Fibroblast of skin of back (primary cell): ENCODE results near the gene LSM10. TPM values are rescaled to one million over a fixed set of nuclear protein-coding genes. Genes with fewer than 3 reads are reported as not detected.

Experiments
- DNase-seq: peaks from one replicate; pipeline ENCODE4 v3.0.0-alpha.2; 2013
- polyA plus RNA-seq, 2 experiments: library from polyadenylated mRNA; unstranded; fragments of 120-200 nt; gene quantifications; one replicate each; pipeline ENCODE4 v1.2.1, GENCODE V29; 2013; ENCODE audit not compliant: insufficient read length in 2 of 2

The LSM10 gene
- polyA plus RNA-seq (2013, experiment 1 of 2; ENCODE audit: insufficient read length) = 42.7 TPM
- polyA plus RNA-seq (2013, experiment 2 of 2; ENCODE audit: insufficient read length) = 26.2 TPM

DNA sequence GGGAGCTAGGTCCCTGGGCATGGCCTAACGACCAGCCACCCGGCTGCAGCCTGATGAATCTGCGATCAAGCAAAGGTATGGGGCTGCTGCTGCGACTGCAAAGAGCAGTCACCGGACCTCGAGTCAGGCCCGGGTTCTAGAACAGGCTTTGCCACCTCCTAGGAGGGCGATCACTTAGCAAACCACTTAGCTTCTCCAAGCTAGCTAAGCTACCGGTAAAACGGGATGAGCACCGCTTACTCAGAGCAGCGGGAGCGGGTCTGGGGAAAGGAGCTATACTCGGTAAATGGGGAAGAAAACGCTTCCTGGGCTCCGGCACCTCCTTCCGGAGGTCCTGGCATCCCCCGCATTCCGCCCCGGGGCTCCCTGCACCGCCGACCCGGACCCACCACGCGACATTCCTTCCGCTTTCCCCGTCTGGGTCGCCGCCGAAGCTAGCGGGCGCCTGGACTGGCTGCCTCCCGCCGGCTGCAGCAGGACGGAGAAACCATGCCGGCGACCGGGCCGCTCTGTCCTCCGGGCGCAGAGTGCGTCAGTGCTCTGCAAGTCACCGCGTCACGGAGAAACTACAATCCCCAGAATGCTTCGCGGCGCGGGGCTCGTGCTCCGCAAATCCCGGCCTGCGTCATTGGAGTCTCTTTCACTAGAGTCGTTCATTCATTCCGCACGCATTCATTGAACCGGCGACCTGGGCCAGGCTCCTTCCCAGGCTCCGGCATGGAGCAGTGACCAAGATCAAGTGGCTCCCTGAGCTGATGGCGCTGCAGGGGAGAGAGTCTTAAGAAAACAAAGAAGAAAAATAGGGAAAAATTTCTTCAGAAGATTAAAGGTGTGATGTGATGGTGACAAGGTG lies at the start of gene LSM10:
Gene LSM10, minus strand, starts transcription at position 531 of the 853 bp plus-strand sequence. CDS start 3,779 bp downstream, outside the sequence.
- peak; percentile 95 for DNase-seq

DNA sequence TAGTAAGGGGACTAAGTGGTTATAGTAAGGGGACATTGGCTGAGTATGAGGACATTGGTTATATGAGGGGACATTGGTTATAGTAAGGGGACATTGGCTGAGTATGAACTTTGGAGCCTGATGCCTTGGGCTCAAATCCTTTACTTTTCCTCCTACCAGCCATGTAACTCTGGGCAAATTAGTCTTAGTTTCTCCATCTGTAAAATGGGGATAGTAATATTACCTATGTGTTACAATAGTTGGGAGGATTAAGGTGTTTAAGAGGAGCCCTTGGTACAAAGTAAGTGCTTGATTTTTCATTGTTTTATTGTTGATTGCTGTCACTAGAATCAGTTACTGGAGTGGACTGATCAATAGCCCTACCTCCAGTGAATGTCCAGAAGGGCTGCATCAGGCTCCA lies 49.7 kb upstream of the LSM10 start:
- no peak for DNase-seq

DNA sequence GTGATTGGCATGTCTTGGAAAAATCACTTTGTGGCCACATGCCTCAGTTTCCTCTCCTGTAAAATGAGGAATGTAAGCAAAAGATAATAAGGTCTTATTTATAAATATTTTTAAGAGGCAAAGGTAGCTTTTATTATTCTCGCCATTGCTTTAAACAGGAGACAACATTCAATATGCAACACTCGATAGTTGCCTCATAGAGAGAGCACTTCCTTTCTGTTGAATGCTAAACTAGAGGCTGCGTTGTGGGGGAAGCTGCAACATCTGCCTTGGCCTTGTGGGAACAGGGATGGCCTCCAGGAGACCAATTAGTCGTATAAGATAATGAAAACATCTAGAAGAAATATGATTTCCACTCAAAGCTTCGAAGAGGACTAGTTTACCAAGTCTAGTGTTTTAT lies 49.0 kb upstream of the LSM10 start:
- no peak for DNase-seq

DNA sequence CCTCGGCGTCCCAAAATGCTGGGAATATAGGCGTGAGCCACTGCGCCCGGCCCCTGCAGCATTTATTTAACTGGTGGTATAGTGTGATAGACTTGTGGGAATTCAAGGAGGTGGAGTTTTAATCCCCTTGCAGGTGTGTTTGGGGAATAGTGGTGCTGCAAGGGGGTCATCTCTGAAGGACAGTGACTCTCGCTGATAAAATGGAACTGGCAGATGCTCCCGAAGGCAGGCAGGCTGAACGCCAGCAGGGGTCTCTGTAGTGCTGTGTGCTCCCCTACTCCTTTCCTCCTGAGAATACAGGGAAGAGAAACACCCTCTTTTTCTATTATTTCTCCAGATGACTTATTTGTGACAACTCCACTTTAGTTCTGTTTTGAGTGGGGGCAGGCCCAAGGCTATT lies 48.6 kb upstream of the LSM10 start:
- DNase-seq = no peak

DNA sequence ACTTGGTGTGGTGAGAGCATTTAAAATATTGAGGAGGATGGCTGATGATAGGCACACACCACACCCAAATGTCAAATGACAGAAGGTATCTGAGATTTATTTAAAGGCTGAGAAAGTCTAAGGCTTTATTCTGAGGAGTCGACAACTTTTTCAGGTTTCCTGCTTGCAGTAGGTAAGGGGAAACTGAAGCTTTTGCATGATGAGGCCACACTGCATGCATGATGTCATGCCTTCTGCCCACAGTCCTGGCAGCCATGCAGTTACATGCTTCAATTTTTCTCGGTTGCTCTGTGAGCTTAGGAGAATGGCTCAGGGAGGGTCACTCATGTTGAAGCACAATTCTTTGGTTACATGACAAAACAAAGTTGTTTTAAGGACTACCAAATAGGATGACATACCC lies 45.6 kb upstream of the LSM10 start:
- DNase-seq = no peak

DNA sequence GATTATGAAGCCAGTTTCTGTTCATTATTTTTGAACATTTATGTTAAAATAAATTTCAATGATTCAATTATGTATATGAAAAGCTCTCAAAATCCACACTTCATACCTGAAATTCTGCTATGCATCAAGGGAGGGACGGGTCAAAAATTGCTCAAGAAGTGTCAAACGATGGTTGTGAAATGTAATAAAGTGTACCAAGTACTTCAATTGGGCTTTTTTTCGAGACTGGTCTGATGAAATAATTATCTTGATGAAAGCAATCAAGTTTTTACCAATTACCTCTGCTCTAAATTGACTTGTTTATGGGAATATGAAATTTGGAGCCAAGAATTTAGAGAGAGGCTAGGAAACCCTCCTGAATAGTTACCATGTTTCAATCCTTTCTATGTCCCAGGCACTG lies 44.6 kb upstream of the LSM10 start:
- DNase-seq = no peak

DNA sequence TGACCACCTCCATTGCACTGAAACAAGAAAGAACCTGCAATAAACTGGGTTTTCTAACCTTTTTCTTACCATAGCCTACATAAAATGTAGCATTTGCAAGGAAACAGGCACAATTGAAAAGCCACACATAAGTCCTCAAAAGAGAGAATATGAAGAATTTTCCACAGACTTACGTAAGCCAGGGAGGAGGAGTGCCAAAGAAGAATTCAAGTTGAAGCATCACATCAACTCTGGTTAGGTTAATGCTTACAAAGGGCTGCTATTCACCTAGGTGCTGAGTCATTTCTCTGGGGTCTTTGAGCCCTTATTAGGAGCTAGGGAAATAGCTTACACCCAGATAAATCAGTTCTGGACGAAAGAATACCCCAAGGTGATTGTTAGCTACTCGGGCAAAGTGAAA lies 42.9 kb upstream of the LSM10 start:
- no peak for DNase-seq

DNA sequence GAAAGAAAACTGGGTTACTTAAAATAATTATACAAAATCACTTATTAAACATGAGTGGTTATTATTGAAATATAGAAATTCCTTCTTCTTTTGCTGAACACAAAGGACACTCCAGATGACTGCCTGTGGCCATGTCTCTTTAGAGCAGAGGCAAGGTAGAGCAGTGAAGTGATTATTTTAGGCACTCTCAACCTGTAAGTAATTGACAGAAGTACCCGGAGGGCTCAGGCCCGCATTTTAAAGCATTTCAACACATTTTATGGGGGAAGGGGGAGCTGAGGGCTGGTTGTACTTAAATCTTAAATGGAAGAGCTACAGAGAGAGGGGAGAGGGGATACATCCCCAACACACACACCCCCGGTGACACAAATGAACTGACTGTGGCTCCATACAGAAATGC lies 42.3 kb upstream of the LSM10 start:
- no peak for DNase-seq

DNA sequence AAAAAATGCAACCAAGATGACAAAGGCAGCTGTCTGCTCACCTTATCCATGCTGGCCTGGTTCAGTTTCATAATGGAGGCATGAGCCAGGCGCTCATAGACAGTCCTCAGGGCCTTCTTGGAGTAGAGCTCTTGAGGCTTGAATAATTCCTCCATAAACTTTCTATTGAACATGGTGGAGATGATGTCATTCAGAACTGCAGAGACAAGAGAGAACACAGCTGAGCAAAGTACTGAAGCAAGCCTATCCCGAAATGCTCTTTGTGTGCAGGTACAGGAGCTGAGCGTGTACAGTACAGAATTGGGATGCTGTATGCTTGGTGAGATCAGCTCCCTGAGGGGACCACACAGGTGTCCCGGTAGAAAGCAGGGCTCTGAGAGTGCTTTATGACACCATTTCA lies 41.0 kb upstream of the LSM10 start:
- DNase-seq = no peak

DNA sequence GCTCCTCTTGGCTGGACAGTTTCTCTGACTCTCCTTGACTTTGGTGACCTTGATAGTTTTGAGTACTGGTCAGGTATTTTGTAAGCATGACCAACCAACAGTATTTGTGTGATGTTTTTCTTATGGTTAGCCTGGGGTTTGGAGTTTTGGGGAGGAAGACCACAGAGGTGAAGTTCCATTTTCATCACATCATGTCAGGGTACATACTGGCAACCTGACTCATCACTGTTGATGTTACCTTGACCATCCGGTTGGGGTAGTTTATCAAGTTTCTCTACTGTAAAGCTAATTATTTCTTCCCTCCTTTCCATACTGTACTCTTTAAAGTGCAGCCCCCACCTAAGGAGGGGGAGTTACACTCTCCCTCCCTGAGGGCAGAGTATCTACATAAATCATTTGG lies 39.1 kb upstream of the LSM10 start:
- no peak for DNase-seq

DNA sequence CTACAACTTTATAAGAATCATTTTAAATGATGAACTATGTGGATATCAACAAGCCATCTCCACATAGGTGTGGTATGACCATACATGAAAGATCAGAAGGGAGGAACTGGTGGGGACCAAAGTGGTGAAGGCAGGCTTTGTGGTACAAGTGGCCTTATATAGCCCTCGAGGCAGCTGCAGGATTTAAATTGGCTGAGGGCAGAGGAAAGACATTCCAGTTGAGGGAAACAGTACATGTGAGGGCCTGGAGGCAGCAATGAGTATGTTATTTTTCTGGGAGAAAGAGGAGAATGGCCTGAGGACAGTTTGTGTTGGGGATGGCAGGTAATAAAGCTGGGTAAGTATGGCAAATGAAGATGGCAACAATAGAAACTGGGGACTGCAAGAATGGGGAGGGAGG lies 35.4 kb upstream of the LSM10 start:
- DNase-seq = no peak

DNA sequence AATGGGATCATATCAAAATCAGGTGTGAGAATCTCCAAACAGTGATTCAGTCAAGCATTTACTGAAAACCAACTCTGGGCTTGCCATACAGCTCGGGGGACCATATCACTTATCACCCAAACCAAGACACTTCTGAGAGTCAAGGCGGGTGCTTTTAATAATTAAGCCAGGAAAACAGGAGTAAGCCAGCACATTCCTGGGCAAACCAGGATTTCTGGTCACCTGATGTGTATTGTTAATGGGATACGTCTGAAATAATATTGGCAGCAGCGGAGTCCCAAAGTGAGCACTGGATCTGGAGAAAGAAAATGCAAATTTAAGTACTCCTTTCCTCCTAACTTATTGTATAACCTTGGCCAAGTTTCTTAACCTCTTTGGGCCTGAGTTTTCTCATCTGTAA lies 34.9 kb upstream of the LSM10 start:
- no peak for DNase-seq

DNA sequence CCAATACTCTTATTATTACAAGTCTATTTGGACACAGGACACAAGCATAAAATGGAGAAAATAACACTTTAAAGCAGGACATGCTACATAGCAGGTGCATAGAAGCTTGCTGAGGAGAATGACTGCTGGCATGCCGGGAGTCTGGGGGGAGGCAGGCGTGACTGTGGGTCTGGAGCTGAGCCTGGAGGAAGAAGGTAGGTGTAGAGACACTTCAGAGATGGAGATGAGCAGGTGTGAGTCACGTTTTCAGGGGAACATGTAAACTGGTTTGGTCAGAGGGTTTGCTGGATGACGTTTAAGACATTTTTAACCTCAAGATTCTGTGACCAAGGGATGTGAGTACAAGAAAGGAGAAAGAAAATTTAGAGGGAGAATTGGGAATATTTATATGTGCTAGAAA lies 28.1 kb upstream of the LSM10 start:
- DNase-seq = no peak

DNA sequence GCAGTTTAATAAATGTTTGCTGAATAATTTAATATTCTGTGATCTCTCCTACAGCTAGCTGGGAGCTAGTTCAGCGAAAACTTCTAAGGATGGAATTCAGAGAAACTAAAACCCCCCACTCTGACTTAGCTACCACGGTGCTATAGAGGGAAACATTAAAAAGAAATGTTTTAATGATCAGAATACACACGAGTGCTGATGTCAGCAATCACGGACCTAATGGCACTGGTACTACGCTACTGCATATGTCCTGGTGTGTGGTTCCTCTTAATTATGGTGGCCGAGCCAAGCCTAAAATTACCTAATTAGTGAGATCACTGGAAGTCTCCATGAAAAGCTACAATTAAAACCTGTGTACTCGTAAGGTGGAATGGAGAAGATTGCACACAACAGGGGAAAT lies 23.9 kb upstream of the LSM10 start:
- no peak for DNase-seq

DNA sequence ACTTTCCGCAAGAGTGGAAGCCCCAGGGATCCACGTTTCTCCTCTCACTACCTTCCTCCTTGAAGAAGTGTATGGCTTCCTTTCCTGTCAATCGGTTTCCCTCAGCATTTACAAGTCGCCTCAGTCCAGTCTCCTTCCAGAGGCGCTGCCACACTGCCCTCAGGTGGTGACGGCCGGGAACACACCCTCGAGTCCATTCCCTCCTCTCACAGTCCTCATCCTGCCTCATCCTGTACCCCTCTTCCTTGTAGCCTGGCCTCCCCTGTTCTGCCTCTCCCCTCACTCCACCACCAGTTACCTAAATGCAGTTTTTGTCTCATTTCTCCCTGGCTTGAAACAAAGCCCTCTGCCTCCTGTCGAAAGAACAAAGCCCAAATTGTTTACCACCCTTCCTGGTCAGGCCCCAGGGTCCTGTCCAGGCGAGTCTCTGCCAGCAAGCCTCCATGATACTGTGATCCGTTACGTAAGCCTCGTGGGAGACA lies 23.2 kb upstream of the LSM10 start:
- peak; percentile 79 for DNase-seq

DNA sequence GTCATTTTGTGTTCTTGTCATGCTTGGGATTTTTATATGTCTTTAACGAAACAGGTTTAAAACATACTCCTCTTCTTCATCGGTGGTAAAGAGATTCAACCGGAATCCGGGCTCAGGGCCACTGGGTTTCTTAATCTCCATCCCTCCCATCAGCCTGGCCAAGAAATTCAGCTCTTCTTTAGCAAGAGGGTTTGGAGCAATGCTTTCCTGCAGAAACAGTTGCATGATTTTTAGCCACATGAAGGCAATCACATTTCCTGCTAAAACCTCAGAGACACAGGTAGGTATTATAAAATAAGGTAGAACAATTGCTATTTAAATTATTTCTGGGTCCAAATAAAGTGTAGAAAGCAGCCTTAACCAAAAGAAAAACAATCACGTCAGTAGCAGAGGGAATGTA lies 22.7 kb upstream of the LSM10 start:
- DNase-seq = no peak

DNA sequence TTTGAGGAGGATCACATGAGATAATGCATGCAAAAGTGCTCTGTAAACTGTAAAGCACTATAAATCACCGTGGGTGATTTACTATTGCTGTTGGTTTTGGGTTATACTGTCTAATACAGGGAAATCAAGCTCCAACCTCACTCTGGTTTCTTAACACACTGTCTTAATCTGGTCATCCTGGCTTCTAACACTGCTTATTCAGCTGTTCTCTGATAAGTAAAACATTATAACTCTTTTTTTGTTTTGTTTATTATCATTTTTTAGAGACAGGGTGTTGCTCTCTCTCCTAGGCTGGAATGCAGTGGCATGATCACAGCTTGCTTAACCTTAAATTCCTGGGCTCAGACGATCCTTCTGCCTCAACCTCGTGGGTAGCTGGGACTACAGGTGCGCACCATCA lies 21.9 kb upstream of the LSM10 start:
- no peak for DNase-seq

DNA sequence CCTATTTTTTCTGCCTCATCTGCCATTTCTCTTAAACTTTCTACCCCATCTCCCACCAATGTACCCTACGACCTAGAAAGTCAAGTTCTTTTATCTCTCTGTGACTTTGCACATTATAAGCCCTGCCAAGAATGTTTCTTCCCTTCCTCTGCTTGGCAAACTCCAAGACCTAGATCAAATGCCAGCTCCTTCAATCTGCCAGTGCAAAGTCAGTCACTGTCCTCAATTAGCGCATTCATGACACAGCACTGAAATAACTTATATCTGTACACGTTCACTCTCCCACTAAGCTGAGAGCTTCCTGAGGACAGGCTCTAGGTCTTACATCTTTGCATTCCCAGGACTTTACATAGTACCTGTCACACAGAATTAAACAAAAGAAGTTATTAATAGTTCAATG lies 21.4 kb upstream of the LSM10 start:
- DNase-seq = no peak

DNA sequence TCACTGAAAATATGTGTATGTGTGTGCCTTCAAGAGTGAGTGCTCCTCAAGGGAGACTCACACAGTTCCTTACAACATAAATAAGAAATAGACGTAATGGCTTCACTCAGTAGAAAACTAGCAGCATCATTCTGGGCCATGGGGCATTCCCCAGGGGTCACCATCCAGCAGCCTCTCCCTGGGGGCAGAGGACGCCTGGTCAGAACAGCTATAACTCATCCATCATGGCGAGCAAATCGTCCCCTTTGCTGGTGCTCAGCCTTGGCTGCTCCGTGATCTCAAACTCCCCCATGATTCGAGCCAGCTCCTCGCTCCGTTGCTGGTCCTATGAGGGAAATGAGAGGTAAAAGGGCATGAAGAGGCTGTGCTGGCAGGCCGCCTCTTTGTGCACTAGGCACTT lies 20.2 kb upstream of the LSM10 start:
- DNase-seq = no peak

DNA sequence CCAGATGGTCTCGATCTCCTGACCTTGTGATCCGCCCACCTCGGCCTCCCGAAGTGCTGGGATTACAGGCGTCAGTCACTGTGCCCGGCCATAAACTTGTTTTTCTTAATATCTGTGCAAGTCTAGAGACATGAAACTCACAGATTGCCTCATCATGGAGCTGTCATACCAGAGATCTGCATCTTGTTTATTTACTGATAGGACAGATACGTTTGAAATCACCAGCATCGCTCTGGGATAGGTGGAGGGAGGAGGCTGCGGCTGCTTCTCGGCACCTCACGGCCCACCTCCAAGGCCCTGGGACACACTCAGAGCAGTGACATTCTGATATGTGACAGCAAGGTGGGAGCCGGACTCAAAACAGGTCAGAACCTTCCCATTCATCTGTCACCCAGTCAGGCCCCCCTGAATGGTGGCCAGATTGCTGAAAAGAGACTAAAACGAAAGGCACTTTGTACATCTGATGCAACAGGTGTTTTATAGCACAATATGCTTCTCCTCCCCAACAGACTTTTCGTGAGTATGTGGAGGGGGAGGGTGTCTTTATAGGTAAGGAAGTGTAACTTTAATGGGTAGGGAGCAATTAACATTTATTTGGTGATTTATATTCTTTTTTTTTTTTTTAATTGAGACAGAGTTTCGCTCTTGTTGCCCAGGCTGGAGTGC lies 18.1 kb upstream of the LSM10 start:
- no peak for DNase-seq

DNA sequence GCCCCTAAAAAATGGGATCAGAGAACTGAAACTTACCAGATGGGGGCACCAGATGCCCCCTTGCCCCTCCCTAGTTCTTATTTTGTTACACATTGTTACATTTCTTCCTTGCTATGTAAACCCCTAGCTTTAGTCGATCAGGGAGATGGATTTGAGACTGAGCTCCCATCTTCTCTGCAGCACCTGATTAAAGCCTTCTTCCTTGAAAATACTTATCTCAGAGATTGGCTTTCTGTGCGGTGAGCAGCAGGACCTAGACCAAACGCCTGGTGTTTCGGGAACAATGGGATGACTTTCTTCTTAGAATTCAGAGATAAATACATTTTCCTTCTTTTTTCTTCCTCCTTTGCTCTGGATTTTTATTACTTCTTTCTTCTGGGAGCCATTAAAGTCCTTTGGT lies 16.7 kb upstream of the LSM10 start:
- no peak for DNase-seq

DNA sequence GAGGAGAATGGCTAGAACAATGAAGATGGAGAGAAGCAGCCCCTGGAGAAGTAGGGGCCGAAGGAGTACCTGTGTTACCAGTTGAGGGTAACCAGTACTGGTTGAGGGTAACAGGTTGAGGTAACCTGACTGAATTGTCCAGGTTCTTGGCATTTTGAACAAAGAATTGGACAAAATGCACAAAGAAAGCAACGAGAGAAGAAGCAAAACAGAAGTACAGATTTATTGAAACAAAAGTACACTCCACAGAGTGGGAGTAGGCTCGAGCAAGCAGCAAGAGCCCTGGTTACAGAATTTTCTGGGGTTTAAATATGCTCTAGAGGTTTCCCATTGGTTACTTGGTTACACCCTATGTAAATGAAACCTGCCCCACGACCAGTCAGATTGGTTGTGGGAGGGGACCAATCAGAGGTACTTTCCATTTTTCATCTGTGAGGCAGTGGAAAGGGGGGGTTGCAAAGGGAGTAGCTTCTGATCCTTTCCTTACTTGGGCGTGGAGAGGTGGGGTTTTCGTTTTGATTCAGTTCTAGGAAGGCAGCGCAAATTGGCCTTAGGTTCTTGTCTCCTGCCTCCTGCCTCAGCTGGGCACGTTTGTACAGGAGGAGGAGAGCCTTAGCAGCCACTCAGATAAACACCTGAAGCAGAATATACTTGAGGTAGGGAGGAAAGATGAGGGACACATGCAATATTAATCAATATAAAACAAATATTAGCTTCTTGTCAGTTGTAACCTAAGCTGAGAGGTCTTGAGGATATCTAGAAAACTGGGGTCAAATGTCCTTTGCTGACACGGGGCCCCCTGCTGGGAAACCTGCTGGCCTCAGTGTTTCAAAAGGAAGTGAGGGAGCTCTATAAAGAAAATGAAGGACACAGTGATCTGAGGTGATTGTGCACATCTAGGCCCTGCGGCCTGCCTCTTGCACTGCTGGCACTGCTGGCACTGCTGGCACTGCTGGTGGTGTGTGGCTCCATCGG lies 14.3 kb upstream of the LSM10 start:
- peak; percentile 45 for DNase-seq

DNA sequence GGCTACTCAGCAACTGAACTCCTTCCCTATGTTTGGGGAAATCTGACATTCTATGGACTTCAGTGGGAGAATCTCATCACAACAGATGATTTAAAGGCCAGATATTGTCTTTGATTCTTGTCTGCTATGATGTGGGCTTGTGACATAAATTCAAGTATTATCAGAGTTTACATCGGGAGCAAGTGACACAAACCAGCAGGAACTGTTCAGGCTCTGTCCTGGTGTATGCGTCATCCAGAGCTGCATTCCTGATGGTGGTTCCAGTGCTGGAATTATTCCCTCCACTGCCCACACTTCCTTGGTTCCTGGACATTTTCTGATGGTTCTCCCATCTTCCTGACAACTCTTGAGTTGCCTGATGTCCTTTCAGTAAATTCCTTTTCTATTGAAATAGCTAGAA lies 10.8 kb upstream of the LSM10 start:
- peak; percentile 69 for DNase-seq
